Left colon (tissue), 2 donors: Measurements from ENCODE around the gene CNGA1. TPM values are rescaled to one million over a fixed set of nuclear protein-coding genes. Genes with fewer than 3 reads are reported as not detected.
"Not testable (repeated sequence)": the region's sequence is repeated elsewhere in the genome, so short reads cannot be mapped to it uniquely, and the experiment has no call there.

Experiments used
- ATAC-seq: fragments of 200-7000 bp; cut with Tn5 transposase; one replicate; pipeline ENCODE4 v1.9.1; 2020; ENCODE audit warnings: mild to moderate bottlenecking, moderate library complexity
- DNase-seq, 2 donors: peaks; one replicate each; pipeline ENCODE4 v3.0.0-alpha.2; 2020
- intact Hi-C, 2 donors: fragments of 100-400 bp; cut with DNase I in 1 of 2; cut with micrococcal nuclease in 1 of 2; formaldehyde crosslinking; loops; one replicate each; pipeline versions ENCODE4 v1.11.2 to v1.14.0; 2022; cut with DNase I, micrococcal nuclease
- total RNA-seq, 2 donors: library from RNA; stranded (reverse); fragmentation: NEBNext Ultra II Directional; extraction: Animal tissue kit (Norgen Biotek cat#: 25700); gene quantifications; one replicate each; pipeline ENCODE4 v1.2.1, GENCODE V29; 2021
- donor health status: DM: no; HTN: no; CAD: no.
- donor health status: DM: yes; HTN: yes; CAD: no.

The CNGA1 gene
- total RNA-seq, 2 donors from 2014 or later = 4.0 to 11.5 TPM

- no peak for DNase-seq
- ATAC-seq = peak; percentile 39
- intact Hi-C loops = no loop called here
Observed at GRCh38 chr4:48033412-48033811, 16.9 kb upstream of the CNGA1 start.

- DNase-seq (no peak), ATAC-seq (peak; percentile 32)
- intact Hi-C loops = no loop called here
Observed at GRCh38 chr4:48032721-48033120, 16.2 kb upstream of the CNGA1 start.

GRCh38 chr4:48031802-48032525 lies 15.5 kb upstream of the CNGA1 start:
- ATAC-seq = peak; percentile 39
- intact Hi-C loops = no loop called here
- no peak for DNase-seq

GRCh38 chr4:48030470-48030869 lies 14.0 kb upstream of the CNGA1 start:
- intact Hi-C loops = no loop called here
- no peak for ATAC-seq
- DNase-seq = no peak

GRCh38 chr4:48028696-48029095 lies 12.2 kb upstream of the CNGA1 start:
- DNase-seq = no peak
- ATAC-seq = no peak

GRCh38 chr4:48027653-48028052 lies 11.2 kb upstream of the CNGA1 start:
- intact Hi-C loops = no loop called here
- no peak for DNase-seq
- no peak for ATAC-seq

More at GRCh38 chr4:48028696-48029095, 12.2 kb upstream of the CNGA1 start:
- intact Hi-C loops = no loop called here

- ATAC-seq (no peak), DNase-seq (no peak)
- intact Hi-C loops = no loop called here
Observed at GRCh38 chr4:48025005-48025404, 8.5 kb upstream of the CNGA1 start.

- intact Hi-C loops = no loop called here
- no peak for ATAC-seq
- no peak for DNase-seq
Observed at GRCh38 chr4:48024522-48024921, 8.0 kb upstream of the CNGA1 start.

- intact Hi-C loops = no loop called here
- ATAC-seq (peak; percentile 67), DNase-seq (no peak)
Observed at GRCh38 chr4:48022192-48022799, 5.8 kb upstream of the CNGA1 start.

GRCh38 chr4:48021100-48021499 lies 4.6 kb upstream of the CNGA1 start:
- ATAC-seq = no peak
- intact Hi-C loops = no loop called here
- no peak for DNase-seq

GRCh38 chr4:48018112-48018511 lies 1.6 kb upstream of the CNGA1 start:
- DNase-seq (no peak), ATAC-seq (peak; percentile 22)
- intact Hi-C loops = no loop called here

GRCh38 chr4:48017108-48017571 lies 659 bp upstream of the CNGA1 start:
- intact Hi-C loops = no loop called here
- ATAC-seq = peak; percentile 64
- DNase-seq = peak; percentile 62 to 79

GRCh38 chr4:48015678-48016077 lies 803 bp downstream of the CNGA1 start:
- ATAC-seq (no peak), DNase-seq (no peak)
- intact Hi-C loops = no loop called here

GRCh38 chr4:48015216-48015615 lies 1.3 kb downstream of the CNGA1 start:
- ATAC-seq (peak; percentile 4), DNase-seq (no peak)
- intact Hi-C loops = no loop called here

GRCh38 chr4:48012824-48013223 lies 3.7 kb downstream of the CNGA1 start:
- DNase-seq (no peak), ATAC-seq (no peak)
- intact Hi-C loops = no loop called here

- intact Hi-C loops = no loop called here
Observed at GRCh38 chr4:48011722-48012121, 4.8 kb downstream of the CNGA1 start.

GRCh38 chr4:48010906-48011305 lies 5.6 kb downstream of the CNGA1 start:
- ATAC-seq, DNase-seq, intact Hi-C loops: not testable (repeated sequence)

More at GRCh38 chr4:48011722-48012121, 4.8 kb downstream of the CNGA1 start:
- ATAC-seq (no peak), DNase-seq (no peak)

- intact Hi-C loops = loop anchor here in 1 of 2 donors (10.0 kb wide), 1 partner anchor 77 kb away; no protein-coding TSS in a partner anchor
- ATAC-seq = no peak
Observed at GRCh38 chr4:48008021-48008596, 8.4 kb downstream of the CNGA1 start.

GRCh38 chr4:48005781-48006180 lies 10.7 kb downstream of the CNGA1 start:
- intact Hi-C loops = loop anchor here in 1 of 2 donors (10.0 kb wide), 1 partner anchor 79 kb away; no protein-coding TSS in a partner anchor
- ATAC-seq (no peak), DNase-seq (no peak)

More at GRCh38 chr4:48008021-48008596, 8.4 kb downstream of the CNGA1 start:
- DNase-seq = no peak

- intact Hi-C loops = loop anchor here in 1 of 2 donors (10.0 kb wide), 1 partner anchor 81 kb away; no protein-coding TSS in a partner anchor
- ATAC-seq = not testable (repeated sequence)
- DNase-seq = peak in 1 of 2 donors; percentile 44
Observed at GRCh38 chr4:48003568-48003967, 12.9 kb downstream of the CNGA1 start.
